Lower lobe of right lung (tissue), 2 donors: Measurements from ENCODE around the gene PIGX. TPM values are rescaled to one million over a fixed set of nuclear protein-coding genes. Genes with fewer than 3 reads are reported as not detected.
A peak's percentile ranks its signal among the peaks of the same experiment; 100 is the strongest.

Experiments
- ATAC-seq, 2 donors: fragments of 200-7000 bp; cut with Tn5 transposase; one replicate each; pipeline ENCODE4 v1.9.1; 2020 to 2022; ENCODE audit warnings: mild to moderate bottlenecking in 2 of 2, moderate library complexity in 2 of 2
- DNase-seq: peaks from one replicate; pipeline ENCODE4 v3.0.0-alpha.2; 2020
- H3K27ac ChIP-seq: fragments of 200-600 bp; one replicate; pipeline ENCODE4 v1.8.0; 2022
- H3K27me3 ChIP-seq: fragments of 200-600 bp; one replicate; pipeline ENCODE4 v1.8.0; 2022; ENCODE audit warnings: low read depth
- H3K36me3 ChIP-seq: fragments of 200-600 bp; one replicate; pipeline ENCODE4 v1.8.0; 2022; ENCODE audit warnings: mild to moderate bottlenecking
- H3K4me1 ChIP-seq: fragments of 200-600 bp; one replicate; pipeline ENCODE4 v1.8.0; 2022
- H3K4me3 ChIP-seq: fragments of 200-600 bp; one replicate; pipeline ENCODE4 v1.8.0; 2022; ENCODE audit warnings: mild to moderate bottlenecking
- H3K9me3 ChIP-seq: fragments of 200-600 bp; one replicate; pipeline ENCODE4 v1.8.0; 2022
- CTCF ChIP-seq: fragments of 200-600 bp; IDR thresholded peaks from one replicate; pipeline ENCODE4 v1.8.0; 2022; ENCODE audit warnings: antibody characterized with exemption, mild to moderate bottlenecking
- intact Hi-C: fragments of 100-400 bp; cut with DNase I; formaldehyde crosslinking; loops from one replicate; pipeline ENCODE4 v1.11.0; 2022
- total RNA-seq: library from RNA; stranded (reverse); fragmentation: NEBNext Ultra II Directional; extraction: Animal tissue kit (Norgen Biotek cat#: 25700); gene quantifications from one replicate; pipeline ENCODE4 v1.2.1, GENCODE V29; 2021
- donor health status: DM: no; HTN: yes; CAD: no; lungs with severe emphysema.

The PIGX gene
- total RNA-seq, 1 donor from 2014 or later: 14.1 TPM

- Histone ChIP-seq H3K9me3 (no peaks in the 10 kb centered on the region), H3K36me3 (no peaks in the 10 kb centered on the region), H3K4me3 (no peak overlapping the region), H3K27me3 (no peaks in the 10 kb centered on the region), H3K27ac (no peak overlapping the region), H3K4me1 (peaks cover 11% of the 10 kb centered on the region)
- intact Hi-C loops: loop anchor here (5.0 kb wide), 1 partner anchor 79 kb away; no protein-coding TSS in a partner anchor
- ATAC-seq (no peak), DNase-seq (no peak)
- no peak for TF ChIP-seq CTCF
Measured at GRCh38 chr3:196686436-196686835, 25.7 kb upstream of the PIGX start.

- Histone ChIP-seq H3K27me3 (no peaks in the 10 kb centered on the region), H3K4me1 (peaks cover 11% of the 10 kb centered on the region), H3K9me3 (no peaks in the 10 kb centered on the region), H3K36me3 (no peaks in the 10 kb centered on the region), H3K4me3 (no peak overlapping the region), H3K27ac (peak overlapping the region; percentile 36)
- peak; percentile 84 for DNase-seq
- ATAC-seq: peak; percentile 82 to 88
- TF ChIP-seq CTCF: no peak
- intact Hi-C loops: loop anchor here (5.0 kb wide), 1 partner anchor 81 kb away; no protein-coding TSS in a partner anchor
Measured at GRCh38 chr3:196688349-196688748, 23.8 kb upstream of the PIGX start.

- H3K4me1 ChIP-seq: peaks cover 9% of the 10 kb centered on the region
- no peaks in the 10 kb centered on the region for H3K36me3 ChIP-seq
- no peak overlapping the region for H3K27ac ChIP-seq
- ATAC-seq: no peak
- no peaks in the 10 kb centered on the region for H3K9me3 ChIP-seq
- DNase-seq: no peak
- no peak overlapping the region for H3K4me3 ChIP-seq
- TF ChIP-seq CTCF: no peak
- no peaks in the 10 kb centered on the region for H3K27me3 ChIP-seq
- intact Hi-C loops: loop anchor here (5.0 kb wide), 1 partner anchor 83 kb away; no protein-coding TSS in a partner anchor
Measured at GRCh38 chr3:196689941-196690660, 22.1 kb upstream of the PIGX start.

- Histone ChIP-seq H3K27me3 (no peaks in the 10 kb centered on the region), H3K4me3 (no peak overlapping the region), H3K27ac (no peak overlapping the region), H3K4me1 (peaks cover 6% of the 10 kb centered on the region), H3K9me3 (no peaks in the 10 kb centered on the region), H3K36me3 (no peaks in the 10 kb centered on the region)
- DNase-seq (no peak), ATAC-seq (no peak)
- TF ChIP-seq CTCF: no peak
- intact Hi-C loops: no loop called here
Measured at GRCh38 chr3:196691386-196691785, 20.8 kb upstream of the PIGX start.

GRCh38 chr3:196694202-196694638 is 18.0 kb upstream of the PIGX start:
- no peak for TF ChIP-seq CTCF
- H3K9me3 ChIP-seq: no peaks in the 10 kb centered on the region
- intact Hi-C loops: no loop called here
- no peak overlapping the region for H3K4me3 ChIP-seq
- no peak for DNase-seq
- peaks cover 6% of the 10 kb centered on the region for H3K4me1 ChIP-seq
- H3K27me3 ChIP-seq: no peaks in the 10 kb centered on the region
- no peak overlapping the region for H3K27ac ChIP-seq
- ATAC-seq: peak in 1 of 2 donors; percentile 34
- no peaks in the 10 kb centered on the region for H3K36me3 ChIP-seq
